ENCODE measurements around the gene EFNA3. TPM values are rescaled to one million over a fixed set of nuclear protein-coding genes. Genes with fewer than 3 reads are reported as not detected.

EFNA3 gene
- polyA plus RNA-seq, 1 donor from 2014 or later = 12.2 TPM

- Histone ChIP-seq H4K20me1 (ENCODE audit: insufficient read depth) (no peaks in the 10 kb centered on the region), H3K27ac (ENCODE audit: low read length) (no peak overlapping the region), H3K4me2 (ENCODE audit: low read length) (no peak overlapping the region), H2AFZ (ENCODE audit: low read depth, low read length) (no peak overlapping the region), H3K36me3 (ENCODE audit: insufficient read depth, low read length) (no peaks in the 10 kb centered on the region), H3K4me3 (ENCODE audit: low read length) (no peak overlapping the region), H3F3A (ENCODE audit: insufficient read depth, low read length, poor library complexity, severe bottlenecking) (no peaks in the 10 kb centered on the region), H3K9me3 (ENCODE audit: low read length) (no peaks in the 10 kb centered on the region), H3K79me2 (replicated peaks; ENCODE audit: insufficient read depth, low read length) (no peaks in the 10 kb centered on the region), H3K9me2 (ENCODE audit: insufficient read depth, low read length) (no peaks in the 10 kb centered on the region), H3K27me3 (ENCODE audit: insufficient read depth, low read depth, low read length) (no peaks in the 10 kb centered on the region), H3K9ac (ENCODE audit: low read length) (no peak overlapping the region)
- TF ChIP-seq EZH2 (IDR thresholded peaks at IDR 0.05; ENCODE audit: borderline replicate concordance, insufficient read depth, low read length, poor library complexity, severe bottlenecking) (no peak), POLR2AphosphoS5 (IDR thresholded peaks at IDR 0.05) (no peak), MXI1 (conservative IDR thresholded peaks at IDR 0.05; ENCODE audit: poor library complexity, severe bottlenecking) (no peak), SMC3 (conservative IDR thresholded peaks at IDR 0.05; ENCODE audit: poor library complexity) (no peak), CTCF (IDR thresholded peaks at IDR 0.05; ENCODE audit: poor library complexity, severe bottlenecking) (no peak), TAF1 (IDR thresholded peaks at IDR 0.05; ENCODE audit: low read depth) (no peak), EP300 (conservative IDR thresholded peaks at IDR 0.05; ENCODE audit: poor library complexity, severe bottlenecking) (no peak), RAD21 (conservative IDR thresholded peaks at IDR 0.05) (no peak), REST (IDR thresholded peaks at IDR 0.05; ENCODE audit: borderline replicate concordance) (no peak)
These were observed 31.7 kb downstream of the EFNA3 start for GRCh38 chr1:155110381-155110780.

GRCh38 chr1:155110826-155111225 is 32.2 kb downstream of the EFNA3 start:
- H3K36me3 ChIP-seq (ENCODE audit: insufficient read depth, low read length) = no peaks in the 10 kb centered on the region
- no peaks in the 10 kb centered on the region for H3F3A ChIP-seq (ENCODE audit: insufficient read depth, low read length, poor library complexity, severe bottlenecking)
- TF ChIP-seq MXI1 (conservative IDR thresholded peaks at IDR 0.05; ENCODE audit: poor library complexity, severe bottlenecking) = no peak
- no peak for TF ChIP-seq SMC3 (conservative IDR thresholded peaks at IDR 0.05; ENCODE audit: poor library complexity)
- no peak for TF ChIP-seq TAF1 (IDR thresholded peaks at IDR 0.05; ENCODE audit: low read depth)
- no peak overlapping the region for H2AFZ ChIP-seq (ENCODE audit: low read depth, low read length)
- no peak overlapping the region for H3K27ac ChIP-seq (ENCODE audit: low read length)
- no peaks in the 10 kb centered on the region for H3K79me2 ChIP-seq (replicated peaks; ENCODE audit: insufficient read depth, low read length)
- H3K4me3 ChIP-seq (ENCODE audit: low read length) = no peak overlapping the region
- H3K4me2 ChIP-seq (ENCODE audit: low read length) = no peak overlapping the region
- H3K27me3 ChIP-seq (ENCODE audit: insufficient read depth, low read depth, low read length) = no peaks in the 10 kb centered on the region
- H3K9me2 ChIP-seq (ENCODE audit: insufficient read depth, low read length) = no peaks in the 10 kb centered on the region
- H3K9ac ChIP-seq (ENCODE audit: low read length) = no peak overlapping the region
- no peaks in the 10 kb centered on the region for H4K20me1 ChIP-seq (ENCODE audit: insufficient read depth)
- H3K9me3 ChIP-seq (ENCODE audit: low read length) = no peaks in the 10 kb centered on the region

All from neural cell (in vitro differentiated cells).